Thymus (tissue), 11 donors: ENCODE data around the gene ZNF710. TPM values are rescaled to one million over a fixed set of nuclear protein-coding genes. Genes with fewer than 3 reads are reported as not detected.

Source experiments
- DNase-seq, 9 donors: peaks; one replicate each; pipeline ENCODE4 v3.0.0-alpha.2; 2013; ENCODE audit warnings: low spot score in 9 of 9, low read depth in 6 of 9, missing footprints in 1 of 9
- H3K27ac ChIP-seq, 2 donors: one replicate each; pipeline ENCODE4 v1.5.1; 2013; ENCODE audit warnings: control low read depth in 1 of 2, low read depth in 1 of 2, low read length in 1 of 2, mild to moderate bottlenecking in 1 of 2, moderate library complexity in 1 of 2
- H3K27me3 ChIP-seq, 2 donors: one replicate each; pipeline ENCODE4 v1.5.1; 2013; ENCODE audit warnings: low read length in 1 of 2; ENCODE audit not compliant: control insufficient read depth in 2 of 2, insufficient read depth in 1 of 2
- H3K36me3 ChIP-seq, 2 donors: one replicate each; pipeline ENCODE4 v1.5.1; 2013; ENCODE audit warnings: low read length in 1 of 2, mild to moderate bottlenecking in 1 of 2, moderate library complexity in 1 of 2; ENCODE audit not compliant: control insufficient read depth in 2 of 2, insufficient read depth in 2 of 2
- H3K4me1 ChIP-seq, 2 donors: one replicate each; pipeline ENCODE4 v1.5.1; 2013; ENCODE audit warnings: low read length in 2 of 2; ENCODE audit not compliant: control insufficient read depth in 2 of 2, insufficient read depth in 2 of 2
- H3K4me3 ChIP-seq, 2 donors: one replicate each; pipeline ENCODE4 v1.5.1; 2013; ENCODE audit warnings: low read length in 2 of 2, control low read depth in 1 of 2, mild to moderate bottlenecking in 1 of 2
- H3K9me3 ChIP-seq, 2 donors: one replicate each; pipeline ENCODE4 v1.5.1; 2013; ENCODE audit warnings: low read length in 1 of 2, mild to moderate bottlenecking in 1 of 2; ENCODE audit not compliant: control insufficient read depth in 2 of 2, insufficient read depth in 1 of 2
- WGBS: extraction: QIAGEN DNeasy Blood & Tissue Kit; methylation state at CpG from one replicate; pipeline ENCODE4 v1.1.7; 2013; 5-methylcytosine and 5-hydroxymethylcytosine counted together
- polyA plus RNA-seq: library from polyadenylated mRNA; stranded (reverse); fragments of 200-250 nt; gene quantifications from one replicate; pipeline ENCODE4 v1.2.3, GENCODE V29; 2013
- total RNA-seq: library from RNA; stranded (reverse); fragments of 120-200 nt; gene quantifications from one replicate; pipeline ENCODE4 v1.2.4, GENCODE V29; 2013
- donor health status: healthy.

Gene ZNF710
- total and polyA plus RNA-seq, 2 donors, result 12.5 to 21.9 TPM

DNA sequence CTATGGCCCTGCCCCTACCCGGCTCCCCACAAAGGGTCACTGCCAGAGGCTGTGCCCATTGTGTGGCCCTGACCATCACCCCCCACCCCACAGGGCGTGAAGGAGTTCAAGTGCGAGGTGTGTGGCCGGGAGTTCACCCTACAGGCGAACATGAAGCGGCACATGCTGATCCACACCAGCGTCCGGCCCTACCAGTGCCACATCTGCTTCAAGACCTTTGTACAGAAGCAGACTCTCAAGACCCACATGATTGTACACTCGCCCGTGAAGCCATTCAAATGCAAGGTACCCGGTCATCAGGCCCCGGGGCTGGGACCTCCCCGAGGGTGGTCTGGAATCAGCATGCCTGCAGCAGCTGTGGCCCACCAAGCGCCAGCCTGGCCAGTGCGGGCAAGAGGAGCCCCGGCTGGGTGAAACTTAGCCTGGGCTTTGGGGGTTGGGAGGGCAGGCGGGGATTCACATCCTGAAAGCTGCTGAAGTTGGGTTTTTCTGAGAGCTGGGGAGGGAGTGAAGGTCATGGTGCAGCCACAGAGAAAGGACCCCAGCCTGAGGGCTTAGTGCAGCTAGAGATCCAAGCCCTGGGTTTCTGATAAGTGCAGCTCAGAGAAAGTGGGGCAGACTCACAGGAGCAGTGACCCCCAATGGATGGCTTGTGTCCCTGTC lies 72.0 kb downstream of the ZNF710 start:
- Histone ChIP-seq H3K9me3 (no peaks in the 10 kb centered on the region), H3K36me3 (peaks cover 45 to 52% of the 10 kb centered on the region in 2 donors), H3K4me3 (no peak overlapping the region), H3K4me1 (peaks cover 0 to 2% of the 10 kb centered on the region in 2 donors), H3K27ac (peak overlapping the region in 1 of 2 donors; percentile 8), H3K27me3 (no peaks in the 10 kb centered on the region)
- DNase-seq, result no peak
- 96% methylated on average over 17 of the region's 17 CpGs for WGBS

DNA sequence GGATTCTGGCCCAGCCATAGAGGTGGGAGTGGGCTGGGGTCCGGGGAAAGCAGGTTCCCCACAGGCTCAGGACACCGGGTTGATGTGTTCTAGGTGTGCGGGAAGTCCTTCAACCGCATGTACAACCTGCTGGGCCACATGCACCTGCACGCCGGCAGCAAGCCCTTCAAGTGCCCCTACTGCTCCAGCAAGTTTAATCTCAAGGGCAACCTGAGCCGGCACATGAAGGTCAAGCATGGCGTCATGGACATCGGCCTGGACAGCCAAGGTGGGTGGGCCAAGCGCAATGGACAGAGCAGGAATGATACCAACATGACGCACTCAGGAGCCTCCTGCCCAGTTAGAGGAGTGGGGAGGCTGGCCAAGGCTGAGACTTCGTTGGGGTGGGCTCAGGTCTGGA lies 72.9 kb downstream of the ZNF710 start:
- no peaks in the 10 kb centered on the region for H3K9me3 ChIP-seq
- no peaks in the 10 kb centered on the region for H3K27me3 ChIP-seq
- H3K27ac ChIP-seq, result no peak overlapping the region
- H3K4me1 ChIP-seq, result peaks cover 0 to 2% of the 10 kb centered on the region in 2 donors
- WGBS, result 98% methylated on average over 12 of the region's 12 CpGs
- DNase-seq, result no peak
- H3K4me3 ChIP-seq, result no peak overlapping the region
- peaks cover 49 to 57% of the 10 kb centered on the region in 2 donors for H3K36me3 ChIP-seq

DNA sequence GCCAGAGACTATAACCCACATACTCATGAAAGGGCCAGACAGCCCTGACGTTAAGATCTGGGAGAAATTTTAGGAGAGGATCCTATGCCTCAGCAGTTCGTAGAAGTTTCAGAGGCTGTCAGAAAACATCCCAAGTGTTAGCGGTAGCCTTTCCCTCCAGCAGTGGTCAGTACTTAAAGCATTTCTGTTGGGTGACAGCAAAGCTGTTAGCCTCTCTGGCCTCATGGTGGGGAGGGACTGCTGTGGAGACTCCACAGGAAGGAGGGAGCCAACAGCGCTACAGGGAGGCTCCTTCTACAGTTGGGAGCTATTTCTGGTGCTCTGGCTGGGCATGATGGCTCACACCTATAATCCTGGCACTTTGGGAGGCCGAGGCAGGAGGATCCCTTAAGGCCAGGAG lies 73.8 kb downstream of the ZNF710 start:
- peaks cover 0 to 2% of the 10 kb centered on the region in 2 donors for H3K4me1 ChIP-seq
- peak overlapping the region in 1 of 2 donors; percentile 46 for H3K27ac ChIP-seq
- no peak overlapping the region for H3K4me3 ChIP-seq
- WGBS, result 97% methylated on average over 5 of the region's 5 CpGs
- no peaks in the 10 kb centered on the region for H3K27me3 ChIP-seq
- DNase-seq, result no peak
- peaks cover 55 to 66% of the 10 kb centered on the region in 2 donors for H3K36me3 ChIP-seq
- no peaks in the 10 kb centered on the region for H3K9me3 ChIP-seq

DNA sequence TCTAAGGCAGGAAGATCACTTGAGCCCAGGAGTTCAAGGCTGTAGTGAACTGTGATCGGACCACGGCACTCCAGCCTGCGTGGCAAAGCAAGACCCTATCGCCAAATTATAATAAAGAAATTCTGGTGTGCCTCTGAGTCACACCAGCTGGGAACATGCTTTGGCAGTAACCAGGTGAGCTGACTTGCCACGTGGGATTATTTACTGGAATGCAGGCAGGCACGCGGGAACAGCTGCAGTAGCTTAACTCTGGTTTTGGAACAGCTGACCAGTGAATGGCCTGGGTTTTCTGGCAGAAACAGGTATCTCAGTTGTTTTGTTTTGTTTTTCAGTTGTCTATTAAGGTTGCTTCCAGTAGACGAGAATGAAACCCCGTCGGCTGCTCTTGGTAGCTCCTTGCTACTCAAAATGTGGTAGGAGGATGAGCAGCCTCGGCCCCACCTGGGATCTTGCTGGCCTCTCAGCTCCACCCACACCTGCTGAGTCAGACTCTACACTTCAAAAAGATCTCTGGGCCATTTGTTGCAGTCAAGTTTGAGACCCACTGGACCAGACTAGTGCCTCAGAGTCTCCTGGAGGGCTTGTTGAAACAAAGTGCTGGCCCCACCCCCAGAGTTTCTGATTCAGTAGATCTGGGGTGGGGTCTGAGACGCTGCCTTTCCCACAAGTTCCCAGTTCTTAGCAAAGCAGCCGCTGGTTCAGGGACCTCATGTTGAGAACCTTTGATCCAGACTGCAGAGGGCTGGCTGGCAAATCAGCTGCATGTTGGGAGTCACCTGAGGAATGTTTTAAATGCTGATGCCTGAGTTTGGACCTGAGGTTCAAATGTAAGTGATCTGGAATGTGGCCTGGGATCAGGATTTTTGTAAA lies 74.5 kb downstream of the ZNF710 start:
- no peaks in the 10 kb centered on the region for H3K9me3 ChIP-seq
- H3K27me3 ChIP-seq, result no peaks in the 10 kb centered on the region
- no peak overlapping the region for H3K4me3 ChIP-seq
- WGBS, result 95% methylated on average over 13 of the region's 13 CpGs
- peak overlapping the region; percentile 14 to 36 for H3K27ac ChIP-seq
- H3K36me3 ChIP-seq, result peaks cover 62 to 73% of the 10 kb centered on the region in 2 donors
- H3K4me1 ChIP-seq, result peaks cover 0 to 2% of the 10 kb centered on the region in 2 donors
- DNase-seq, result no peak

DNA sequence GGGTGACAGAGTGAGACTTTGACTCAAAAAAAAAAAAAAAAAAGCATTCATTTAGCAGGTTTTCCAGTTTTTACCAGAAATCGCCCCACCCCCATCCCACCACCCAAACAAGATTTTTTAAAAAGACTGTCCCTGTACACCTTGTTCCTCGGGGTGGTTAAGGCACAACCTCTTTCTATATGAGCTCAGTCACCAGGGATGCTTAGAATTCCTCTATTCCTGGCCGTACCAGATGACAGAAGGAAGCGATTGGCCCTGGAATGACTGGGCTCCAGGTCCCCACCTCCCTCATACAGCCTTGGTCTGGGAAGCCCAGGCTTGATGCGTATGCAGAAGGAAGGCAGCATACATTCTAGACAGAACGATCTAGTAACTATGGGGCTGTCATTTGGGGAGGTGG lies 75.6 kb downstream of the ZNF710 start:
- DNase-seq, result no peak
- WGBS, result 97% methylated on average over 6 of the region's 6 CpGs
- H3K36me3 ChIP-seq, result peaks cover 73 to 84% of the 10 kb centered on the region in 2 donors
- H3K9me3 ChIP-seq, result no peaks in the 10 kb centered on the region
- H3K27me3 ChIP-seq, result no peaks in the 10 kb centered on the region
- H3K4me1 ChIP-seq, result peaks cover 0 to 2% of the 10 kb centered on the region in 2 donors
- H3K27ac ChIP-seq, result no peak overlapping the region
- H3K4me3 ChIP-seq, result no peak overlapping the region

DNA sequence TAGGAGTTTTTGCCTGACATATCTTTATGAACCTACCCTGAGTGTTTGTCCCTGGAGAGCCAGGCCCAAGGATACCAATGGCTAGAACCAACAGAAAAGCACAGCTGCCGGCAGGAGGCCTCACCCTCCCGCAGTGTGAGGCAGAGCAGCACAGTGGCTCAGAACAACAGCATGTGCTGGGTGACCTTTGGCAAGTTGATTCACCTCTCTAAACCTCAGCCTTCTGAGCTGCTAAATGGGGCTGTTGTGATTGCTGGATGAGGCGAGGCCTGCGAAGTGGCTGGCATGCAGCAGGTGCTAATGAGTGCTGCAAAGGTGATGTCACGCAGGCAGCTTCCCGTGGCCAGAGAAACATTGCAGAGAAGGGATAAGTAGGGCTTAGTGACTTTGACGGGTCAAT lies 77.8 kb downstream of the ZNF710 start:
- no peak overlapping the region for H3K27ac ChIP-seq
- no peak for DNase-seq
- H3K36me3 ChIP-seq, result peaks cover 79 to 85% of the 10 kb centered on the region in 2 donors
- no peak overlapping the region for H3K4me3 ChIP-seq
- H3K4me1 ChIP-seq, result peaks cover 0 to 2% of the 10 kb centered on the region in 2 donors
- H3K27me3 ChIP-seq, result no peaks in the 10 kb centered on the region
- WGBS, result 98% methylated on average over 7 of the region's 7 CpGs
- H3K9me3 ChIP-seq, result no peaks in the 10 kb centered on the region

DNA sequence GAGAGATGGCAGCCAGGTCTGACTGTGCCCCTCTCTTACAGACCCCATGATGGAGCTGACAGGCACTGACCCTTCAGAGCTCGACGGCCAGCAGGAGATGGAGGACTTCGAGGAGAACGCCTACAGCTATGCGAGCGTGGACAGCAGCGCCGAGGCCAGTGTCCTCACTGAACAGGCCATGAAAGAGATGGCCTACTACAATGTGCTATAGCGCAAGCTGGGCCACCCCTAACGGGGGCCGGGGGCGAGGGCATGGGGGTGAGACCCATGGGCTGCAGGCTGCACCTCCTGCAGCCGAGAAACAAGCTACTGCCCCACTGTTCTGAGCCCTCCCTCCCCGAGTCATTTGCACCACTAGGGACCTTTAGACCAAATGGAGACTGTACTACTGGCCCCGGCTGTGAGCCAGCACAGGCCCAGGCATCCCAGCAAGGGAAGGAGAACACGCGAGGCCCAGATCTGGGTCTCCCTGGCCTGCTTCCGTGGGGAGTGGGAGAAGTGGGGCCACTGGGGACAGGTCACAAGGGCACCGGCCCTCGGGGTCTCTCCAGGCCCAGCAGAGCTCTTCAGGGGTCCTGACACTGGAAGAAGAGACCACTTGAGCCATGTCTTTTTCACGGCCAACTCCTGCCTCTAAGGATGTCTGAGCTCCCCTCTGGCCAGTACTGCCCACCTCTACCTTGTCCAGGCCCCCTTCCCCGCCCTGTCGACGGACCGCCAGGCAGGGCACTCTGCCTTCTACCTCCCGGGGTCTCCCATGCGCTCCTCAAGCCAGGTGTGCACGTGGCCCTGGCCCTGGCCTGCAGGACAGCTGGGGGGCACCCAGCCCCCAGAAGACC lies 78.7 kb downstream of the ZNF710 start:
- 98% methylated on average over 28 of the region's 28 CpGs for WGBS
- no peak for DNase-seq

DNA sequence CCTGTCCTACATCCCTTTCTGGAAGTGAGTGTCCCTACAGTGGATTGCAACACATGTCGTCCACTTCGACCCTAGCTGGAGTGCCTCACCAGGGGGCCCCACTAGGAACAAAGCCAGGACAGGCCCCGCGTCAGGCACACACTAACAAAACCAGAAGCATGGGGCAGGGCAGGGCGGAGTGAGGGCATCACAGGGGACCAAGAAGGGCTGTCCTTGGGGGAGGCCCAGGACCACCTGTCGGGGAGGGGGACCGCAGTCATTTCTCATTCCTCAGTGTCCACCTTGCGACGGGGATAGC lies 79.3 kb downstream of the ZNF710 start:
- Histone ChIP-seq H3K36me3 (peaks cover 82 to 87% of the 10 kb centered on the region in 2 donors), H3K4me1 (peaks cover 0 to 2% of the 10 kb centered on the region in 2 donors), H3K9me3 (peaks cover 0 to 1% of the 10 kb centered on the region in 2 donors), H3K4me3 (no peak overlapping the region), H3K27me3 (no peaks in the 10 kb centered on the region), H3K27ac (no peak overlapping the region)
- WGBS, result 98% methylated on average over 9 of the region's 9 CpGs
- DNase-seq, result no peak

More for the DNA sequence above, 78.7 kb downstream of the ZNF710 start:
- Histone ChIP-seq H3K4me3 (no peak overlapping the region), H3K4me1 (peaks cover 0 to 2% of the 10 kb centered on the region in 2 donors), H3K27ac (no peak overlapping the region), H3K36me3 (peaks cover 80 to 87% of the 10 kb centered on the region in 2 donors), H3K27me3 (no peaks in the 10 kb centered on the region), H3K9me3 (no peaks in the 10 kb centered on the region)
